Measurements from ENCODE around the gene SPON2. TPM values are rescaled to one million over a fixed set of nuclear protein-coding genes. Genes with fewer than 3 reads are reported as not detected.

Gene SPON2
- total RNA-seq, 1 experiment from 2014 or later: 1.8 TPM

GRCh38 chr4:1216869-1217294 lies 44.5 kb upstream of the SPON2 start:
- no peaks in the 10 kb centered on the region for H3K9me3 ChIP-seq (ENCODE audit: control insufficient read depth, insufficient read depth, low read depth, low read length)
- no peak for DNase-seq (ENCODE audit: low read depth, low spot score)
- in situ Hi-C loops (cut with HindIII; ENCODE audit: low pct_unique_long_range_greater_than_20kb, low sequenced_read_pairs): no loop called here
- POLR2A ChIA-PET: no interaction called here
- BruUV-seq (replicated peaks): no TSS peak
- no peak for ATAC-seq
- no peaks in the 10 kb centered on the region for H3K36me3 ChIP-seq (ENCODE audit: control insufficient read depth, insufficient read depth, low read length)
- intact Hi-C loops (cut with micrococcal nuclease; ENCODE audit: unreplicated experiment): no loop called here
- no peak overlapping the region for H3K27ac ChIP-seq (ENCODE audit: low read length)
- H3K27me3 ChIP-seq (ENCODE audit: control insufficient read depth, insufficient read depth, low read length): no peaks in the 10 kb centered on the region
- TF ChIP-seq CTCF (IDR thresholded peaks at IDR 0.05): no peak
- TF ChIP-seq POLR2AphosphoS5 (IDR thresholded peaks at IDR 0.05; ENCODE audit: low read depth, low read length): no peak
- TF ChIP-seq TCF7L2 (IDR thresholded peaks at IDR 0.05; ENCODE audit: low read depth, low read length): no peak
- TF ChIP-seq SIN3A (IDR thresholded peaks at IDR 0.05; ENCODE audit: borderline replicate concordance, insufficient read depth, low read depth, low read length): no peak
- no peak for TF ChIP-seq REST (IDR thresholded peaks at IDR 0.05; ENCODE audit: insufficient read depth in 1 of 2, low read depth in 2 of 2, low read length in 1 of 2)
- CTCF ChIA-PET: no interaction called here
- no peak overlapping the region for H3K4me3 ChIP-seq (ENCODE audit: low read depth in 2 of 2, low read length in 2 of 2)
- no peaks in the 10 kb centered on the region for H3K4me1 ChIP-seq (ENCODE audit: control insufficient read depth, insufficient read depth, low read length)

GRCh38 chr4:1216076-1216614 lies 43.8 kb upstream of the SPON2 start:
- Histone ChIP-seq H3K4me3 (ENCODE audit: low read depth in 2 of 2, low read length in 2 of 2) (no peak overlapping the region), H3K27ac (ENCODE audit: low read length) (no peak overlapping the region), H3K27me3 (ENCODE audit: control insufficient read depth, insufficient read depth, low read length) (no peaks in the 10 kb centered on the region), H3K4me1 (ENCODE audit: control insufficient read depth, insufficient read depth, low read length) (no peaks in the 10 kb centered on the region), H3K36me3 (ENCODE audit: control insufficient read depth, insufficient read depth, low read length) (no peaks in the 10 kb centered on the region), H3K9me3 (ENCODE audit: control insufficient read depth, insufficient read depth, low read depth, low read length) (no peaks in the 10 kb centered on the region)
- CTCF ChIA-PET: no interaction called here
- BruUV-seq (replicated peaks): no TSS peak
- TF ChIP-seq TCF7L2 (IDR thresholded peaks at IDR 0.05; ENCODE audit: low read depth, low read length) (no peak), CTCF (IDR thresholded peaks at IDR 0.05) (no peak), REST (IDR thresholded peaks at IDR 0.05; ENCODE audit: insufficient read depth in 1 of 2, low read depth in 2 of 2, low read length in 1 of 2) (no peak), POLR2AphosphoS5 (IDR thresholded peaks at IDR 0.05; ENCODE audit: low read depth, low read length) (no peak), SIN3A (IDR thresholded peaks at IDR 0.05; ENCODE audit: borderline replicate concordance, insufficient read depth, low read depth, low read length) (no peak)
- in situ Hi-C loops (cut with HindIII; ENCODE audit: low pct_unique_long_range_greater_than_20kb, low sequenced_read_pairs): no loop called here
- ATAC-seq (no peak), DNase-seq (ENCODE audit: low read depth, low spot score) (no peak)
- POLR2A ChIA-PET: no interaction called here
- intact Hi-C loops (cut with micrococcal nuclease; ENCODE audit: unreplicated experiment): no loop called here

Measured in Panc1 (cell line).